Measurements from ENCODE around the gene ZFYVE9. TPM values are rescaled to one million over a fixed set of nuclear protein-coding genes. Genes with fewer than 3 reads are reported as not detected.

ZFYVE9 gene
- total RNA-seq, 4 donors from 2014 or later: 35.9 to 42.9 (median 41.9) TPM

DNA sequence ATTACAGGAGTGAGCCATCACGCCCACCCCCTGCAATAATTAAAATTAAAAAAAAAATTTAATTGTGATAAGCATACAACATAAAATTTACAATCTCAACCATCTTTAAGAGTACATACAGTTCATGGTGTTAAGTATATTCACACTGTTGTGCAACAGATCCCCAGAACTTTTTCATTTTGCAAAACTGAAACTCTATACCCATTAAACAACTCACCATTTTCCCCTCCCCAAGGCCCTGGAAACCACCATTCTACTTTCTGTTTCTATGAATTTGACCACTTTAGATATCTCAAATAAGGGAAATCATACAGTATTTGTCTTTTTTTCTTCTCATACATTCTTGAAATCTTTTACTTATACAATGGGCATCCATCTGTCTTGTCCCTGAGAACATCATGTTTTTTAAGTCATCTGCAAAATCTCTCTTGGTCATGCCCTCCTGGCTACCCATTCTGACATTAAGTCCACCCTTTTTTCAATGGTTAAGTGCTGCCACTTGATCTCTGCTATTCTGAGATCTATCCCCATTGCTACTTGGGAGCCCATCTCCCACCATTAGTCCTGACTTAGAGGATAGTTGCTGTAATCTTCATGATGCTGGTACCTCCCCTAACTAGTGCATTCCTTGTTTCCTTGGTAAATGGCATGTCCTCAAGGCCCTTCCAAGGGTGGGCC, 39.4 kb upstream of the ZFYVE9 start:
- no peak overlapping the region for H3K27ac ChIP-seq
- no peak overlapping the region for H3K4me3 ChIP-seq
- H3K27me3 ChIP-seq: no peaks in the 10 kb centered on the region
- H3K9me3 ChIP-seq: no peaks in the 10 kb centered on the region
- in situ Hi-C loops (cut with MboI; ENCODE audit: low sequenced_read_pairs in 4 of 4): no loop called here
- H3K4me1 ChIP-seq: no peaks in the 10 kb centered on the region
- TF ChIP-seq POLR2A (IDR thresholded peaks at IDR 0.05): no peak
- TF ChIP-seq, protein P1, sequence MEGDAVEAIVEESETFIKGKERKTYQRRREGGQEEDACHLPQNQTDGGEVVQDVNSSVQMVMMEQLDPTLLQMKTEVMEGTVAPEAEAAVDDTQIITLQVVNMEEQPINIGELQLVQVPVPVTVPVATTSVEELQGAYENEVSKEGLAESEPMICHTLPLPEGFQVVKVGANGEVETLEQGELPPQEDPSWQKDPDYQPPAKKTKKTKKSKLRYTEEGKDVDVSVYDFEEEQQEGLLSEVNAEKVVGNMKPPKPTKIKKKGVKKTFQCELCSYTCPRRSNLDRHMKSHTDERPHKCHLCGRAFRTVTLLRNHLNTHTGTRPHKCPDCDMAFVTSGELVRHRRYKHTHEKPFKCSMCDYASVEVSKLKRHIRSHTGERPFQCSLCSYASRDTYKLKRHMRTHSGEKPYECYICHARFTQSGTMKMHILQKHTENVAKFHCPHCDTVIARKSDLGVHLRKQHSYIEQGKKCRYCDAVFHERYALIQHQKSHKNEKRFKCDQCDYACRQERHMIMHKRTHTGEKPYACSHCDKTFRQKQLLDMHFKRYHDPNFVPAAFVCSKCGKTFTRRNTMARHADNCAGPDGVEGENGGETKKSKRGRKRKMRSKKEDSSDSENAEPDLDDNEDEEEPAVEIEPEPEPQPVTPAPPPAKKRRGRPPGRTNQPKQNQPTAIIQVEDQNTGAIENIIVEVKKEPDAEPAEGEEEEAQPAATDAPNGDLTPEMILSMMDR (IDR thresholded peaks at IDR 0.05 in 4 of 5, conservative IDR thresholded peaks at IDR 0.05 in 1 of 5): no peak
- no peak for ATAC-seq
- intact Hi-C loops (cut with DNase I; ENCODE audit: low total_unique reads): no loop called here
- H3K36me3 ChIP-seq: no peaks in the 10 kb centered on the region
- no peak for DNase-seq

- intact Hi-C loops (cut with DNase I; ENCODE audit: low total_unique reads) (no loop called here), in situ Hi-C loops (cut with MboI; ENCODE audit: low sequenced_read_pairs in 4 of 4) (no loop called here)
- no peaks in the 10 kb centered on the region for H3K36me3 ChIP-seq
- no peak for ATAC-seq
- DNase-seq: no peak
- TF ChIP-seq, protein P1 (IDR thresholded peaks at IDR 0.05 in 4 of 5, conservative IDR thresholded peaks at IDR 0.05 in 1 of 5): no peak
- TF ChIP-seq POLR2A (IDR thresholded peaks at IDR 0.05): no peak
- no peak overlapping the region for H3K27ac ChIP-seq
- no peaks in the 10 kb centered on the region for H3K9me3 ChIP-seq
- no peaks in the 10 kb centered on the region for H3K27me3 ChIP-seq
- no peaks in the 10 kb centered on the region for H3K4me1 ChIP-seq
- no peak overlapping the region for H3K4me3 ChIP-seq
Observed at GRCh38 chr1:52111492-52111891, 30.4 kb upstream of the ZFYVE9 start.

GRCh38 chr1:52112489-52112888, 29.4 kb upstream of the ZFYVE9 start:
- H3K27ac ChIP-seq: no peak overlapping the region
- no peak overlapping the region for H3K4me3 ChIP-seq
- ATAC-seq (no peak), DNase-seq (no peak)
- TF ChIP-seq, protein P1 (IDR thresholded peaks at IDR 0.05 in 4 of 5, conservative IDR thresholded peaks at IDR 0.05 in 1 of 5): no peak
- TF ChIP-seq POLR2A (IDR thresholded peaks at IDR 0.05): no peak
- H3K9me3 ChIP-seq: no peaks in the 10 kb centered on the region
- no peaks in the 10 kb centered on the region for H3K27me3 ChIP-seq
- no peaks in the 10 kb centered on the region for H3K4me1 ChIP-seq
- in situ Hi-C loops (cut with MboI; ENCODE audit: low sequenced_read_pairs in 4 of 4): no loop called here
- intact Hi-C loops (cut with DNase I; ENCODE audit: low total_unique reads): no loop called here
- H3K36me3 ChIP-seq: no peaks in the 10 kb centered on the region

- Histone ChIP-seq H3K27me3 (no peaks in the 10 kb centered on the region), H3K9me3 (no peaks in the 10 kb centered on the region), H3K27ac (no peak overlapping the region), H3K4me1 (no peaks in the 10 kb centered on the region), H3K36me3 (no peaks in the 10 kb centered on the region), H3K4me3 (no peak overlapping the region)
- TF ChIP-seq POLR2A (IDR thresholded peaks at IDR 0.05): no peak
- TF ChIP-seq, protein P1 (IDR thresholded peaks at IDR 0.05 in 4 of 5, conservative IDR thresholded peaks at IDR 0.05 in 1 of 5): no peak
- in situ Hi-C loops (cut with MboI; ENCODE audit: low sequenced_read_pairs in 4 of 4): loop anchor here in 1 of 4 donors (10.0 kb wide), 1 partner anchor 175 kb away; no protein-coding TSS in a partner anchor
- intact Hi-C loops (cut with DNase I; ENCODE audit: low total_unique reads): no loop called here
- ATAC-seq (no peak), DNase-seq (no peak)
Observed at GRCh38 chr1:52119301-52120079, 22.4 kb upstream of the ZFYVE9 start.

Data from gastrocnemius medialis (tissue), 4 donors.